BE2C (cell line): ENCODE measurements around the gene POU6F2.

ENCODE experiments used
- DNase-seq: peaks from one replicate; pipeline ENCODE4 v3.0.0-alpha.2; 2020
- H3K27me3 ChIP-seq: fragments of 250-450 bp; sonication (Bioruptor Pico); 2 replicates; pipeline ENCODE4 v1.5.1; 2020; ENCODE audit warnings: mild to moderate bottlenecking
- H3K36me3 ChIP-seq: fragments of 250-450 bp; sonication (Bioruptor Pico); 2 replicates; pipeline ENCODE4 v1.5.1; 2020; ENCODE audit warnings: mild to moderate bottlenecking
- H3K4me1 ChIP-seq: fragments of 250-450 bp; sonication (Bioruptor Pico); 2 replicates; pipeline ENCODE4 v1.5.1; 2020
- H3K4me3 ChIP-seq: 2 replicates; pipeline ENCODE4 v1.5.1; 2011; ENCODE audit warnings: low read depth, low read length
- H3K9me3 ChIP-seq: fragments of 250-450 bp; sonication (Bioruptor Pico); 2 replicates; pipeline ENCODE4 v1.5.1; 2020
- CTCF ChIP-seq: IDR thresholded peaks from 2 replicates; pipeline ENCODE4 v1.5.1; 2012; ENCODE audit warnings: mild to moderate bottlenecking, low read depth, low read length

POU6F2 gene

GRCh38 chr7:39212876-39213275 lies 235.2 kb downstream of the POU6F2 start:
- Histone ChIP-seq H3K4me1 (no peaks in the 10 kb centered on the region), H3K36me3 (no peaks in the 10 kb centered on the region), H3K27me3 (peaks cover 7% of the 10 kb centered on the region; the same call in 1 of the 2 replicates), H3K4me3 (no peak overlapping the region), H3K9me3 (no peaks in the 10 kb centered on the region)
- no peak for TF ChIP-seq CTCF
- no peak for DNase-seq

- Histone ChIP-seq H3K27me3 (peaks cover 4% of the 10 kb centered on the region; the same call in 1 of the 2 replicates), H3K4me1 (no peaks in the 10 kb centered on the region), H3K4me3 (no peak overlapping the region), H3K36me3 (no peaks in the 10 kb centered on the region), H3K9me3 (no peaks in the 10 kb centered on the region)
- no peak for DNase-seq
- TF ChIP-seq CTCF, result no peak
These were observed 240.1 kb downstream of the POU6F2 start for GRCh38 chr7:39217783-39218182.

DNA sequence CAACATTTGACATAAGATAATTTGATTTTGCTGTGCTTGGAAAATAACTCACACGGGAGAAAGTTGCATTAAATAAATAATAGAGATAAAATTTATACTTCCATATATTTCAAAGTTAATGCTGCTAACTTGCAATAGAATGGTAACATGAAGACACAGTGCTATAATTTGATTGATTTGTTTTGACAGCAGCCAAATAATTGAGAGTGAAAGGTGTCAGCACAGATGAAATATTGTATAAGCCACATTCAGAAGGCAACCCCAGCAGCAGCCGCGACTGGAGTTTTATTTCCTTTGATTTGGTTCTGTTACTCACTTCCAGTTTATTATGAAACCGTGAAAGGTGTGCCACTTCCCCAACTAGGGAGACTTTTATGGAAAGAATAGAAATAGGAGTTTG lies 242.2 kb downstream of the POU6F2 start:
- no peak for TF ChIP-seq CTCF
- Histone ChIP-seq H3K4me3 (no peak overlapping the region), H3K27me3 (peaks cover 4% of the 10 kb centered on the region; the same call in 1 of the 2 replicates), H3K9me3 (no peaks in the 10 kb centered on the region), H3K4me1 (no peaks in the 10 kb centered on the region), H3K36me3 (no peaks in the 10 kb centered on the region)
- no peak for DNase-seq

DNA sequence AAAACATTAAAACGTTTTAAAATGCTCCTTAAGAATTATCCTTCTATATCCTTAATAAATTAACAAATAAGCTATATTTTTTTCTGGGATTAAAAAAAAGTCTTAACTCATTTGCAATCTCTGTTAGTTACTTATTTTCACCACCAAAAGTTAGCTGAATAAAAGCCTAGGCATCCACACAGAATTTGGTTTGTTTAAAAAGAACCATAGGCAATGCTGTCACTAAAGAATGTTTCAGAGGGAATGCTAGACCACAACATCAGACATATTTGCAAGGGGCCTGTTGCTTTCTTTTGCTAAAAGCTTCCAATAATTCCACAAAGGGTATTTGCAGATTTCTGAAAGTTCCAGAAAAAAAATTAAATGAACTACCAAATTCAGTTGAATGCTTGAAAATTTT lies 244.2 kb downstream of the POU6F2 start:
- peaks cover 4% of the 10 kb centered on the region; the same call in 1 of the 2 replicates for H3K27me3 ChIP-seq
- no peak overlapping the region for H3K4me3 ChIP-seq
- TF ChIP-seq CTCF, result no peak
- no peaks in the 10 kb centered on the region for H3K4me1 ChIP-seq
- no peaks in the 10 kb centered on the region for H3K9me3 ChIP-seq
- no peak for DNase-seq
- no peaks in the 10 kb centered on the region for H3K36me3 ChIP-seq

DNA sequence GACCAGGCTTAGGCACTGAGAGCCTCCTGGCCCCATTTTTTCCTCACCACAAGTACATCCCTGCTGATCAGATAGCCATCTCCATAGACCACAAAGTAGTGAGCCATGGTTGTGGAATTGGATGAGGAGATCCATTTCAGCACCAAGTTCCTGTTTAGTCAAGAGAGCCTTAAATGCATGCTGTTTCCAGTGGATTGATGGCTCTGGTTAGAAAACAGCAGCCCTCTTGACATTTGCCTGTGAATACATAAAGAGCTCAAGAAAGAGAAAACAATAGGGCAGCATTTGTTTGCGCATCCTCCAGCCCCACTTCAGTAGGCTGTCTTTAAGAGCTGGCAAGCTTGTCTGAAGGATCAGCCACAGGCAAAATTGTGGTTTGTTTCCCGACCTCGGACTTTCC lies 251.2 kb downstream of the POU6F2 start:
- H3K4me3 ChIP-seq, result no peak overlapping the region
- DNase-seq, result no peak
- TF ChIP-seq CTCF, result no peak
- H3K36me3 ChIP-seq, result no peaks in the 10 kb centered on the region
- peaks cover 7% of the 10 kb centered on the region for H3K27me3 ChIP-seq
- H3K4me1 ChIP-seq, result no peaks in the 10 kb centered on the region
- H3K9me3 ChIP-seq, result no peaks in the 10 kb centered on the region

DNA sequence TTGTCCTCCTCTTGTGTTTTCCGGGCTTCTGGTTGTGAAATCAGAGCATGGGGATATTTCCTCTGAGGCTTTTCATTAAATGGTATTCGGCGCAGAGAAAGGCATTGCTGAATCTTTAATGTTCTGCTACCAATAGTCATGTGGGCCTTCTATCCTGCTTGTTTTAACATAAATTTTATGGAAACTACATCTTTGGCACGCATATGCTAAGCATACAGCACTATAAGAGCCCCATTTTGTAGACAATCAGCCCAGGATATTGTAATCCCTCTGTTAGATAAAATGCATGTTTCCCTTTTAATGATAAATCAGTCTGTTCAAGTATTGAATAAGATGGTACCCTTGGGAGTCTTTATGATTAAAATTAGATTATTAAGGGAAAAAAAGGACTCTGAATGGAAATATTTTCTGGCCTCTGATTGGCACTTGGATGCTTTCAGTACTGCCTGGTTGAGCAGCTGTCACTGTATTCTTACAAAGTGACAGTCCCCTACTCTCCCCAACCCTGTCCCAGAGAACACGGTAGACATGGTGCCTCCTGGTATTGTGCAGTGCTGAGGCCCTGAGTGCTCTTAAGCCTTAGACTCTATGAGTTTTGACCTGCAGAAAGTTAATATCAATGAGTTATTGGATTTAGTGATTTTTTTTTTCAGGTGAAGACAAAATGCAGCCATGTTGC lies 256.3 kb downstream of the POU6F2 start:
- DNase-seq, result no peak
- no peak for TF ChIP-seq CTCF
- H3K4me3 ChIP-seq, result no peak overlapping the region
- no peaks in the 10 kb centered on the region for H3K27me3 ChIP-seq
- H3K4me1 ChIP-seq, result no peaks in the 10 kb centered on the region
- no peaks in the 10 kb centered on the region for H3K36me3 ChIP-seq
- no peaks in the 10 kb centered on the region for H3K9me3 ChIP-seq
